WTC11 (cell line): ENCODE measurements around the gene OGG1. TPM values are rescaled to one million over a fixed set of nuclear protein-coding genes. Genes with fewer than 3 reads are reported as not detected.

Source experiments
- ATAC-seq: fragments of 200-7000 bp; cut with Tn5 transposase; 2 replicates; pipeline ENCODE4 v1.10.0; 2021; ENCODE audit warnings: mild to moderate bottlenecking, moderate library complexity
- CTCF ChIA-PET: fragments of 300-600 bp; sonication (Branson Sonifier 250); formaldehyde crosslinking; loops from one replicate; lab custom pipeline; 2021; ENCODE audit warnings: antibody characterized with exemption; lab: Charles Lee
- POLR2A ChIA-PET: fragments of 350-600 bp; sonication (Branson Sonifier 250); formaldehyde crosslinking; loops from one replicate; lab custom pipeline; 2021; ENCODE audit warnings: antibody characterized with exemption; lab: Charles Lee
- DNase-seq: peaks from one replicate; pipeline ENCODE4 v3.0.0; 2021; ENCODE audit warnings: low spot score
- H3K27ac Mint-ChIP-seq: 2 replicates; pipeline ENCODE4 v1.8.0; 2021; ENCODE audit warnings: mixed read lengths
- H3K27me3 Mint-ChIP-seq: 2 replicates; pipeline ENCODE4 v1.8.0; 2021; ENCODE audit warnings: low read depth, mild to moderate bottlenecking, moderate library complexity, mixed read lengths
- H3K36me3 Mint-ChIP-seq: 2 replicates; pipeline ENCODE4 v1.8.0; 2021; ENCODE audit warnings: mixed read lengths
- H3K4me1 Mint-ChIP-seq: 2 replicates; pipeline ENCODE4 v1.8.0; 2022; ENCODE audit warnings: mixed read lengths
- H3K4me3 Mint-ChIP-seq: 2 replicates; pipeline ENCODE4 v1.8.0; 2021; ENCODE audit warnings: mild to moderate bottlenecking, moderate library complexity, mixed read lengths
- H3K9me3 Mint-ChIP-seq: 2 replicates; pipeline ENCODE4 v1.8.0; 2021; ENCODE audit warnings: mixed read lengths
- ESRRA ChIP-seq: sonication (generic); formaldehyde crosslinking; IDR thresholded peaks from 2 replicates; pipeline ENCODE4 v1.8.1; 2022; ENCODE audit warnings: mild to moderate bottlenecking, missing genetic modification reagents, borderline replicate concordance
- GRHL2 ChIP-seq: fragments of 250-450 bp; sonication (Bioruptor Pico); IDR thresholded peaks from 2 replicates; pipeline ENCODE4 v1.8.0; 2022; ENCODE audit warnings: mild to moderate bottlenecking, moderate library complexity; ENCODE audit not compliant: insufficient replicate concordance, severe bottlenecking
- JUN ChIP-seq: sonication (generic); formaldehyde crosslinking; IDR thresholded peaks from 2 replicates; pipeline ENCODE4 v1.8.0; 2023; ENCODE audit warnings: mild to moderate bottlenecking, missing genetic modification reagents
- KAT7 ChIP-seq: sonication (generic); formaldehyde crosslinking; IDR thresholded peaks from 2 replicates; pipeline ENCODE4 v1.8.1; 2023; ENCODE audit warnings: missing genetic modification reagents, mild to moderate bottlenecking, borderline replicate concordance
- MXD4 ChIP-seq: fragments of 250-450 bp; sonication (Bioruptor Pico); IDR thresholded peaks from 2 replicates; pipeline ENCODE4 v1.8.0; 2021; ENCODE audit warnings: mild to moderate bottlenecking, moderate library complexity, borderline replicate concordance
- MYBL2 ChIP-seq: sonication (generic); formaldehyde crosslinking; IDR thresholded peaks from 2 replicates; pipeline ENCODE4 v1.8.1; 2023; ENCODE audit warnings: mild to moderate bottlenecking, moderate library complexity, missing genetic modification reagents
- NR1H2 ChIP-seq: sonication (generic); formaldehyde crosslinking; IDR thresholded peaks from 2 replicates; pipeline ENCODE4 v1.9.0; 2021; ENCODE audit warnings: mild to moderate bottlenecking, moderate library complexity, missing genetic modification reagents
- NR2C2 ChIP-seq: sonication (generic); formaldehyde crosslinking; IDR thresholded peaks from 2 replicates; pipeline ENCODE4 v1.8.0; 2022; ENCODE audit warnings: mild to moderate bottlenecking, missing genetic modification reagents
- SOX15 ChIP-seq: fragments of 250-450 bp; sonication (Bioruptor Pico); IDR thresholded peaks from 2 replicates; pipeline ENCODE4 v1.9.0; 2021; ENCODE audit warnings: mild to moderate bottlenecking
- ZBTB21 ChIP-seq: sonication (generic); formaldehyde crosslinking; IDR thresholded peaks from 2 replicates; pipeline ENCODE4 v1.8.1; 2023; ENCODE audit warnings: mild to moderate bottlenecking, missing genetic modification reagents, borderline replicate concordance
- ZNF121 ChIP-seq: sonication (generic); formaldehyde crosslinking; IDR thresholded peaks from 2 replicates; pipeline ENCODE4 v1.8.0; 2023; ENCODE audit warnings: missing genetic modification reagents
- ZNF219 ChIP-seq: sonication (generic); formaldehyde crosslinking; IDR thresholded peaks from 2 replicates; pipeline ENCODE4 v1.8.0; 2023; ENCODE audit warnings: missing genetic modification reagents, mild to moderate bottlenecking, borderline replicate concordance
- total RNA-seq: library from RNA; stranded (reverse); gene quantifications from 3 replicates; pipeline ENCODE4 v1.2.3, GENCODE V29; 2021
- TF ChIP-seq, protein P1 (sequence below): fragments of 250-450 bp; sonication (Bioruptor Pico); IDR thresholded peaks from 2 replicates; pipeline ENCODE4 v1.9.0; 2021; ENCODE audit warnings: mild to moderate bottlenecking
- TF ChIP-seq, protein P2 (sequence below): sonication (generic); formaldehyde crosslinking; IDR thresholded peaks from 2 replicates; pipeline ENCODE4 v1.8.1; 2022; ENCODE audit warnings: low read depth, missing genetic modification reagents, borderline replicate concordance
- TF ChIP-seq, protein P3 (sequence below): fragments of 250-450 bp; sonication (Bioruptor Pico); IDR thresholded peaks from 2 replicates; pipeline ENCODE4 v2.1.2; 2022; ENCODE audit warnings: mild to moderate bottlenecking, moderate library complexity
- TF ChIP-seq, protein P4 (sequence below): fragments of 250-450 bp; sonication (Bioruptor Pico); IDR thresholded peaks from 2 replicates; pipeline ENCODE4 v1.9.0; 2021; ENCODE audit warnings: moderate library complexity, mild to moderate bottlenecking, inconsistent platforms, borderline replicate concordance
- TF ChIP-seq, protein P5 (sequence below): sonication (generic); formaldehyde crosslinking; conservative IDR thresholded peaks from 2 replicates; pipeline ENCODE4 v1.8.1; 2023; ENCODE audit warnings: mild to moderate bottlenecking, low read depth, missing genetic modification reagents, moderate library complexity
- TF ChIP-seq, protein P6 (sequence below): sonication (generic); formaldehyde crosslinking; conservative IDR thresholded peaks from 2 replicates; pipeline ENCODE4 v1.8.1; 2022; ENCODE audit warnings: mild to moderate bottlenecking, missing genetic modification reagents
- TF ChIP-seq, protein P7 (sequence below): sonication (generic); formaldehyde crosslinking; IDR thresholded peaks from 2 replicates; pipeline ENCODE4 v1.8.0; 2022; ENCODE audit warnings: mild to moderate bottlenecking, missing genetic modification reagents
- TF ChIP-seq, protein P8 (sequence below): sonication (generic); formaldehyde crosslinking; IDR thresholded peaks from 2 replicates; pipeline ENCODE4 v1.8.0; 2023; ENCODE audit warnings: mild to moderate bottlenecking, missing genetic modification reagents

The OGG1 gene
- total RNA-seq, 1 experiment from 2014 or later: 27.3 TPM

DNA sequence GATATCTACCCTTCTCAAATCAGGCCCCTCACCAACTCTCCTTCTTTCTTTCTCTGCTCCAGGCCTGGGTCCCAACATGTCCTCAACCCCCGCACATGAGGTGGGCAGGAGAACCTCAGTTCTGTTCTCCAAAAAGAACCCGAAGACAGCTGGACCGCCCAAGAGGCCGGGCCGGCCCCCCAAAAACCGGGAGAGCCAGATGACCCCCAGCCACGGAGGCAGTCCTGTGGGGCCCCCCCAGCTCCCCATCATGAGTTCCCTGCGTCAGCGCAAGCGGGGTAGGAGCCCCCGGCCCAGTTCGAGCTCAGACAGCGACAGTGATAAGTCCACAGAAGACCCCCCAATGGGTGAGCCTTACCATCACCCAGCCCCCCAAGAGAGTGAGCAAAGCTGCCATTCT lies 5.6 kb upstream of the OGG1 start:
- no peak for DNase-seq
- Mint-ChIP-seq H3K4me3 (no peak overlapping the region), H3K27ac (no peak overlapping the region)
- ChIA-PET POLR2A (no interaction called here), CTCF (interaction anchor here (1.0 kb wide), 1 partner anchor 17 kb away, joined by 3 read pairs; no protein-coding TSS in a partner anchor)
- TF ChIP-seq ZBTB21 (CRISPR knock-in tag) (no peak), MYBL2 (CRISPR knock-in tag) (no peak), ZNF219 (no peak), KAT7 (no peak), JUN (CRISPR knock-in tag) (no peak), NR1H2 (CRISPR knock-in tag) (no peak), ESRRA (CRISPR knock-in tag) (no peak)
- TF ChIP-seq, protein P1, sequence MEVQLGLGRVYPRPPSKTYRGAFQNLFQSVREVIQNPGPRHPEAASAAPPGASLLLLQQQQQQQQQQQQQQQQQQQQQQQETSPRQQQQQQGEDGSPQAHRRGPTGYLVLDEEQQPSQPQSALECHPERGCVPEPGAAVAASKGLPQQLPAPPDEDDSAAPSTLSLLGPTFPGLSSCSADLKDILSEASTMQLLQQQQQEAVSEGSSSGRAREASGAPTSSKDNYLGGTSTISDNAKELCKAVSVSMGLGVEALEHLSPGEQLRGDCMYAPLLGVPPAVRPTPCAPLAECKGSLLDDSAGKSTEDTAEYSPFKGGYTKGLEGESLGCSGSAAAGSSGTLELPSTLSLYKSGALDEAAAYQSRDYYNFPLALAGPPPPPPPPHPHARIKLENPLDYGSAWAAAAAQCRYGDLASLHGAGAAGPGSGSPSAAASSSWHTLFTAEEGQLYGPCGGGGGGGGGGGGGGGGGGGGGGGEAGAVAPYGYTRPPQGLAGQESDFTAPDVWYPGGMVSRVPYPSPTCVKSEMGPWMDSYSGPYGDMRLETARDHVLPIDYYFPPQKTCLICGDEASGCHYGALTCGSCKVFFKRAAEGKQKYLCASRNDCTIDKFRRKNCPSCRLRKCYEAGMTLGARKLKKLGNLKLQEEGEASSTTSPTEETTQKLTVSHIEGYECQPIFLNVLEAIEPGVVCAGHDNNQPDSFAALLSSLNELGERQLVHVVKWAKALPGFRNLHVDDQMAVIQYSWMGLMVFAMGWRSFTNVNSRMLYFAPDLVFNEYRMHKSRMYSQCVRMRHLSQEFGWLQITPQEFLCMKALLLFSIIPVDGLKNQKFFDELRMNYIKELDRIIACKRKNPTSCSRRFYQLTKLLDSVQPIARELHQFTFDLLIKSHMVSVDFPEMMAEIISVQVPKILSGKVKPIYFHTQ (CRISPR knock-in tag): no peak
- TF ChIP-seq, protein P2, sequence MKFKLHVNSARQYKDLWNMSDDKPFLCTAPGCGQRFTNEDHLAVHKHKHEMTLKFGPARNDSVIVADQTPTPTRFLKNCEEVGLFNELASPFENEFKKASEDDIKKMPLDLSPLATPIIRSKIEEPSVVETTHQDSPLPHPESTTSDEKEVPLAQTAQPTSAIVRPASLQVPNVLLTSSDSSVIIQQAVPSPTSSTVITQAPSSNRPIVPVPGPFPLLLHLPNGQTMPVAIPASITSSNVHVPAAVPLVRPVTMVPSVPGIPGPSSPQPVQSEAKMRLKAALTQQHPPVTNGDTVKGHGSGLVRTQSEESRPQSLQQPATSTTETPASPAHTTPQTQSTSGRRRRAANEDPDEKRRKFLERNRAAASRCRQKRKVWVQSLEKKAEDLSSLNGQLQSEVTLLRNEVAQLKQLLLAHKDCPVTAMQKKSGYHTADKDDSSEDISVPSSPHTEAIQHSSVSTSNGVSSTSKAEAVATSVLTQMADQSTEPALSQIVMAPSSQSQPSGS (CRISPR knock-in tag): no peak
- TF ChIP-seq, protein P3, sequence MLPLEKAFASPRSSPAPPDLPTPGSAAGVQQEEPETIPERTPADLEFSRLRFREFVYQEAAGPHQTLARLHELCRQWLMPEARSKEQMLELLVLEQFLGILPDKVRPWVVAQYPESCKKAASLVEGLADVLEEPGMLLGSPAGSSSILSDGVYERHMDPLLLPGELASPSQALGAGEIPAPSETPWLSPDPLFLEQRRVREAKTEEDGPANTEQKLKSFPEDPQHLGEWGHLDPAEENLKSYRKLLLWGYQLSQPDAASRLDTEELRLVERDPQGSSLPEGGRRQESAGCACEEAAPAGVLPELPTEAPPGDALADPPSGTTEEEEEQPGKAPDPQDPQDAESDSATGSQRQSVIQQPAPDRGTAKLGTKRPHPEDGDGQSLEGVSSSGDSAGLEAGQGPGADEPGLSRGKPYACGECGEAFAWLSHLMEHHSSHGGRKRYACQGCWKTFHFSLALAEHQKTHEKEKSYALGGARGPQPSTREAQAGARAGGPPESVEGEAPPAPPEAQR: no peak
- TF ChIP-seq, all 79 proteins: peak for 0
- Mint-ChIP-seq H3K4me1 (peaks cover 3% of the 10 kb centered on the region), H3K9me3 (no peaks in the 10 kb centered on the region), H3K36me3 (peaks cover 75% of the 10 kb centered on the region), H3K27me3 (no peaks in the 10 kb centered on the region)
- ATAC-seq: no peak

DNA sequence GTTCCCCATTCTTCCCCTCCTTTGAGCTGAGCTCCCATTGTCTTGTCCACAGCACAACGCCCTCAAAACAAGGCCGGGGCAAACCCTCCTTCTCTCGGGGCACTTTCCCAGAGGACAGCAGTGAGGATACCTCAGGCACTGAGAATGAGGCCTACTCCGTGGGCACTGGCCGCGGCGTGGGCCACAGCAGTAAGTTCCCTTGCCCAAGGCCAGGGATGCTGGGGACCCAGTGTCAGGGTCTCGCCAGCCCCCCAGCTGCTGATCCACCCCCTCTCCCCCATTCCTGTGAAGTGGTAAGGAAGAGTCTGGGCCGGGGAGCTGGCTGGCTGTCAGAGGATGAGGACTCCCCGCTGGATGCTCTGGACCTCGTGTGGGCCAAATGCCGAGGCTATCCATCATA lies 4.2 kb upstream of the OGG1 start:
- Mint-ChIP-seq H3K36me3 (peaks cover 63% of the 10 kb centered on the region), H3K9me3 (no peaks in the 10 kb centered on the region), H3K27me3 (no peaks in the 10 kb centered on the region), H3K27ac (no peak overlapping the region), H3K4me1 (peaks cover 8% of the 10 kb centered on the region), H3K4me3 (no peak overlapping the region)
- no peak for ATAC-seq
- CTCF ChIA-PET: no interaction called here
- POLR2A ChIA-PET: no interaction called here
- no peak for DNase-seq
- TF ChIP-seq, protein P4, sequence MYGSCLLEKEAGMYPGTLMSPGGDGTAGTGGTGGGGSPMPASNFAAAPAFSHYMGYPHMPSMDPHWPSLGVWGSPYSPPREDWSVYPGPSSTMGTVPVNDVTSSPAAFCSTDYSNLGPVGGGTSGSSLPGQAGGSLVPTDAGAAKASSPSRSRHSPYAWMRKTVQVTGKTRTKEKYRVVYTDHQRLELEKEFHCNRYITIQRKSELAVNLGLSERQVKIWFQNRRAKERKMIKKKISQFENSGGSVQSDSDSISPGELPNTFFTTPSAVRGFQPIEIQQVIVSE: no peak
- no peak for TF ChIP-seq JUN (CRISPR knock-in tag)
- TF ChIP-seq, protein P5, sequence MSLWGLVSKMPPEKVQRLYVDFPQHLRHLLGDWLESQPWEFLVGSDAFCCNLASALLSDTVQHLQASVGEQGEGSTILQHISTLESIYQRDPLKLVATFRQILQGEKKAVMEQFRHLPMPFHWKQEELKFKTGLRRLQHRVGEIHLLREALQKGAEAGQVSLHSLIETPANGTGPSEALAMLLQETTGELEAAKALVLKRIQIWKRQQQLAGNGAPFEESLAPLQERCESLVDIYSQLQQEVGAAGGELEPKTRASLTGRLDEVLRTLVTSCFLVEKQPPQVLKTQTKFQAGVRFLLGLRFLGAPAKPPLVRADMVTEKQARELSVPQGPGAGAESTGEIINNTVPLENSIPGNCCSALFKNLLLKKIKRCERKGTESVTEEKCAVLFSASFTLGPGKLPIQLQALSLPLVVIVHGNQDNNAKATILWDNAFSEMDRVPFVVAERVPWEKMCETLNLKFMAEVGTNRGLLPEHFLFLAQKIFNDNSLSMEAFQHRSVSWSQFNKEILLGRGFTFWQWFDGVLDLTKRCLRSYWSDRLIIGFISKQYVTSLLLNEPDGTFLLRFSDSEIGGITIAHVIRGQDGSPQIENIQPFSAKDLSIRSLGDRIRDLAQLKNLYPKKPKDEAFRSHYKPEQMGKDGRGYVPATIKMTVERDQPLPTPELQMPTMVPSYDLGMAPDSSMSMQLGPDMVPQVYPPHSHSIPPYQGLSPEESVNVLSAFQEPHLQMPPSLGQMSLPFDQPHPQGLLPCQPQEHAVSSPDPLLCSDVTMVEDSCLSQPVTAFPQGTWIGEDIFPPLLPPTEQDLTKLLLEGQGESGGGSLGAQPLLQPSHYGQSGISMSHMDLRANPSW (CRISPR knock-in tag): no peak
- TF ChIP-seq GRHL2 (CRISPR knock-in tag): no peak
- no peak for TF ChIP-seq SOX15 (CRISPR knock-in tag)
- no peak for TF ChIP-seq NR2C2 (CRISPR knock-in tag)
- TF ChIP-seq, protein P6, sequence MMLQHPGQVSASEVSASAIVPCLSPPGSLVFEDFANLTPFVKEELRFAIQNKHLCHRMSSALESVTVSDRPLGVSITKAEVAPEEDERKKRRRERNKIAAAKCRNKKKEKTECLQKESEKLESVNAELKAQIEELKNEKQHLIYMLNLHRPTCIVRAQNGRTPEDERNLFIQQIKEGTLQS (CRISPR knock-in tag): no peak
- TF ChIP-seq ZNF121 (CRISPR knock-in tag): no peak
- TF ChIP-seq, protein P7, sequence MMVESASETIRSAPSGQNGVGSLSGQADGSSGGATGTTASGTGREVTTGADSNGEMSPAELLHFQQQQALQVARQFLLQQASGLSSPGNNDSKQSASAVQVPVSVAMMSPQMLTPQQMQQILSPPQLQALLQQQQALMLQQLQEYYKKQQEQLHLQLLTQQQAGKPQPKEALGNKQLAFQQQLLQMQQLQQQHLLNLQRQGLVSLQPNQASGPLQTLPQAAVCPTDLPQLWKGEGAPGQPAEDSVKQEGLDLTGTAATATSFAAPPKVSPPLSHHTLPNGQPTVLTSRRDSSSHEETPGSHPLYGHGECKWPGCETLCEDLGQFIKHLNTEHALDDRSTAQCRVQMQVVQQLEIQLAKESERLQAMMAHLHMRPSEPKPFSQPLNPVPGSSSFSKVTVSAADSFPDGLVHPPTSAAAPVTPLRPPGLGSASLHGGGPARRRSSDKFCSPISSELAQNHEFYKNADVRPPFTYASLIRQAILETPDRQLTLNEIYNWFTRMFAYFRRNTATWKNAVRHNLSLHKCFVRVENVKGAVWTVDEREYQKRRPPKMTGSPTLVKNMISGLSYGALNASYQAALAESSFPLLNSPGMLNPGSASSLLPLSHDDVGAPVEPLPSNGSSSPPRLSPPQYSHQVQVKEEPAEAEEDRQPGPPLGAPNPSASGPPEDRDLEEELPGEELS: no peak
- no peak for TF ChIP-seq MXD4 (CRISPR knock-in tag)
- TF ChIP-seq, protein P8, sequence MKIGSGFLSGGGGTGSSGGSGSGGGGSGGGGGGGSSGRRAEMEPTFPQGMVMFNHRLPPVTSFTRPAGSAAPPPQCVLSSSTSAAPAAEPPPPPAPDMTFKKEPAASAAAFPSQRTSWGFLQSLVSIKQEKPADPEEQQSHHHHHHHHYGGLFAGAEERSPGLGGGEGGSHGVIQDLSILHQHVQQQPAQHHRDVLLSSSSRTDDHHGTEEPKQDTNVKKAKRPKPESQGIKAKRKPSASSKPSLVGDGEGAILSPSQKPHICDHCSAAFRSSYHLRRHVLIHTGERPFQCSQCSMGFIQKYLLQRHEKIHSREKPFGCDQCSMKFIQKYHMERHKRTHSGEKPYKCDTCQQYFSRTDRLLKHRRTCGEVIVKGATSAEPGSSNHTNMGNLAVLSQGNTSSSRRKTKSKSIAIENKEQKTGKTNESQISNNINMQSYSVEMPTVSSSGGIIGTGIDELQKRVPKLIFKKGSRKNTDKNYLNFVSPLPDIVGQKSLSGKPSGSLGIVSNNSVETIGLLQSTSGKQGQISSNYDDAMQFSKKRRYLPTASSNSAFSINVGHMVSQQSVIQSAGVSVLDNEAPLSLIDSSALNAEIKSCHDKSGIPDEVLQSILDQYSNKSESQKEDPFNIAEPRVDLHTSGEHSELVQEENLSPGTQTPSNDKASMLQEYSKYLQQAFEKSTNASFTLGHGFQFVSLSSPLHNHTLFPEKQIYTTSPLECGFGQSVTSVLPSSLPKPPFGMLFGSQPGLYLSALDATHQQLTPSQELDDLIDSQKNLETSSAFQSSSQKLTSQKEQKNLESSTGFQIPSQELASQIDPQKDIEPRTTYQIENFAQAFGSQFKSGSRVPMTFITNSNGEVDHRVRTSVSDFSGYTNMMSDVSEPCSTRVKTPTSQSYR: no peak
